Ovary (tissue), 9 donors: ENCODE results near the gene CTNNA3. TPM values are rescaled to one million over a fixed set of nuclear protein-coding genes. Genes with fewer than 3 reads are reported as not detected.

Source experiments
- DNase-seq, 5 donors: peaks; one replicate each; pipeline ENCODE4 v3.0.0-alpha.2; 2019 to 2020
- H3K27ac ChIP-seq, 2 donors: fragments of 200-600 bp; one replicate each; pipeline versions ENCODE4 v1.5.1 to v1.8.0; 2019 to 2022
- H3K27me3 ChIP-seq: fragments of 200-600 bp; one replicate; pipeline ENCODE4 v1.8.0; 2022
- H3K36me3 ChIP-seq: fragments of 200-600 bp; sonication (generic); one replicate; pipeline ENCODE4 v1.5.1; 2019
- H3K4me1 ChIP-seq: one replicate; pipeline ENCODE4 v1.8.1; 2013; ENCODE audit warnings: mild to moderate bottlenecking, moderate library complexity; ENCODE audit not compliant: insufficient read depth
- H3K4me3 ChIP-seq: fragments of 200-600 bp; sonication (generic); one replicate; pipeline ENCODE4 v1.5.1; 2017
- H3K9me3 ChIP-seq, 2 donors: fragments of 200-600 bp in 1 of 2; sonication (generic) in 1 of 2; one replicate each; pipeline versions ENCODE4 v1.5.1 to v1.8.1; 2013 to 2019; ENCODE audit warnings: mild to moderate bottlenecking in 1 of 2, moderate library complexity in 1 of 2
- CTCF ChIP-seq, 3 donors: fragments of 450-650 bp in 2 of 3; fragments of 200-600 bp in 1 of 3; IDR thresholded peaks; one replicate each; pipeline versions ENCODE4 v1.5.1 to v1.8.0; 2016 to 2022; ENCODE audit warnings: antibody characterized with exemption in 3 of 3, mild to moderate bottlenecking in 1 of 3
- EP300 ChIP-seq: sonication (generic); formaldehyde crosslinking; IDR thresholded peaks from one replicate; pipeline ENCODE4 v1.6.1; 2017; ENCODE audit warnings: antibody characterized with exemption
- POLR2A ChIP-seq: fragments of 450-650 bp; IDR thresholded peaks from one replicate; pipeline ENCODE4 v1.6.1; 2017; ENCODE audit warnings: antibody characterized with exemption, mild to moderate bottlenecking, moderate library complexity
- WGBS, 3 donors: extraction: QIAGEN DNeasy Blood & Tissue Kit in 1 of 3; methylation state at CpG; one replicate each; pipeline versions ENCODE4 v1.1.5 to v1.1.7; 2013 to 2017; 5-methylcytosine and 5-hydroxymethylcytosine counted together
- intact Hi-C, 4 donors: fragments of 100-400 bp; cut with DNase I; formaldehyde crosslinking; loops; one replicate each; pipeline versions ENCODE4 v1.11.0 to v1.15.1; 2022 to 2023
- polyA plus RNA-seq, 2 donors: library from polyadenylated mRNA; stranded (reverse); fragments of 200-250 nt in 1 of 2; fragments of 350-450 nt in 1 of 2; fragmentation: Illumina TruSeq in 1 of 2; extraction: RNeasy Lipid Tissue Mini Kit (QIAGEN cat#74804) in 1 of 2; gene quantifications; one replicate each; pipeline ENCODE4 v1.2.3, GENCODE V29; 2013 to 2014
- total RNA-seq, 7 donors: library from RNA; depleted of rRNA in 2 of 7; stranded (reverse); fragments of >200 nt in 2 of 7; fragmentation: NEBNext Ultra II Directional in 3 of 7; extraction: Animal tissue kit (Norgen Biotek cat#: 25700) in 3 of 7; gene quantifications; one replicate each; pipeline versions ENCODE4 v1.1.0 to v1.2.4, GENCODE V29; 2016 to 2023
- donor health status: DM: no; HTN: no; CAD: no; lungs with moderate emphysema.
- donor health status: DM: no; HTN: no; CAD: no.
- donor health status: Bipolar disorder and iron deficiency.
- donor health status: DM: yes; HTN: yes; CAD: no.
- donor health status: DM: no; HTN: no; CAD: no.
- donor health status: DM: yes; HTN: yes; CAD: no.

Gene CTNNA3
- total and polyA plus RNA-seq, 9 donors, result 1.9 to 9.7 (median 4.0) TPM

- TF ChIP-seq CTCF (IDR thresholded peaks at IDR 0.05) (no peak), EP300 (no peak), POLR2A (no peak)
- DNase-seq, result no peak
- H3K27ac ChIP-seq, result no peak overlapping the region
- WGBS, 3 donors, result 22 to 35% (median 30%) methylated on average over 3 of the region's 3 CpGs
- H3K4me3 ChIP-seq, result no peak overlapping the region
- H3K27me3 ChIP-seq, result no peaks in the 10 kb centered on the region
- intact Hi-C loops, result no loop called here
- H3K9me3 ChIP-seq, result no peaks in the 10 kb centered on the region
- H3K4me1 ChIP-seq, result no peaks in the 10 kb centered on the region
- no peaks in the 10 kb centered on the region for H3K36me3 ChIP-seq
These were observed 1011.4 kb downstream of the CTNNA3 start for GRCh38 chr10:66684581-66684980.

GRCh38 chr10:66680886-66681285 lies 1015.1 kb downstream of the CTNNA3 start:
- no peak overlapping the region for H3K4me3 ChIP-seq
- no peaks in the 10 kb centered on the region for H3K9me3 ChIP-seq
- no peaks in the 10 kb centered on the region for H3K27me3 ChIP-seq
- H3K4me1 ChIP-seq, result no peaks in the 10 kb centered on the region
- no peak for DNase-seq
- no peaks in the 10 kb centered on the region for H3K36me3 ChIP-seq
- H3K27ac ChIP-seq, result no peak overlapping the region
- 90 to 100% (median 97%) methylated on average over 1 of the region's 1 CpG for WGBS, 3 donors
- intact Hi-C loops, result no loop called here
- no peak for TF ChIP-seq EP300
- TF ChIP-seq CTCF (IDR thresholded peaks at IDR 0.05), result no peak
- TF ChIP-seq POLR2A, result no peak

- Histone ChIP-seq H3K4me3 (no peak overlapping the region), H3K36me3 (no peaks in the 10 kb centered on the region), H3K9me3 (no peaks in the 10 kb centered on the region), H3K27ac (no peak overlapping the region), H3K27me3 (no peaks in the 10 kb centered on the region), H3K4me1 (no peaks in the 10 kb centered on the region)
- DNase-seq, result no peak
- 91 to 93% (median 93%) methylated on average over 3 of the region's 3 CpGs for WGBS, 3 donors
- TF ChIP-seq CTCF (IDR thresholded peaks at IDR 0.05) (no peak), POLR2A (no peak), EP300 (no peak)
- intact Hi-C loops, result no loop called here
These were observed 1017.5 kb downstream of the CTNNA3 start for GRCh38 chr10:66678521-66678920.

- H3K36me3 ChIP-seq, result no peaks in the 10 kb centered on the region
- WGBS, 3 donors, result 62 to 75% (median 68%) methylated on average over 2 of the region's 2 CpGs
- H3K27ac ChIP-seq, result no peak overlapping the region
- intact Hi-C loops, result no loop called here
- no peak for TF ChIP-seq CTCF (IDR thresholded peaks at IDR 0.05)
- TF ChIP-seq POLR2A, result no peak
- TF ChIP-seq EP300, result no peak
- no peak for DNase-seq
- no peak overlapping the region for H3K4me3 ChIP-seq
- H3K27me3 ChIP-seq, result no peaks in the 10 kb centered on the region
- H3K4me1 ChIP-seq, result no peaks in the 10 kb centered on the region
- H3K9me3 ChIP-seq, result no peaks in the 10 kb centered on the region
These were observed 1022.9 kb downstream of the CTNNA3 start for GRCh38 chr10:66673071-66673470.

GRCh38 chr10:66671562-66671961 lies 1024.4 kb downstream of the CTNNA3 start:
- no peak for DNase-seq
- TF ChIP-seq CTCF (IDR thresholded peaks at IDR 0.05), result no peak
- TF ChIP-seq EP300, result no peak
- TF ChIP-seq POLR2A, result no peak
- no peak overlapping the region for H3K4me3 ChIP-seq
- H3K9me3 ChIP-seq, result no peaks in the 10 kb centered on the region
- intact Hi-C loops, result no loop called here
- H3K36me3 ChIP-seq, result no peaks in the 10 kb centered on the region
- no peak overlapping the region for H3K27ac ChIP-seq
- WGBS, 3 donors, result 86 to 90% (median 90%) methylated on average over 1 of the region's 1 CpG
- no peaks in the 10 kb centered on the region for H3K27me3 ChIP-seq
- no peaks in the 10 kb centered on the region for H3K4me1 ChIP-seq
